ENCODE data around the gene VASP. TPM values are rescaled to one million over a fixed set of nuclear protein-coding genes. Genes with fewer than 3 reads are reported as not detected.

The VASP gene
- total and polyA plus RNA-seq, 2 of the 13 experiments (the other 11 are each of a cell fraction or from before 2014, with no cell fraction given) = 41.8 to 67.1 TPM

GRCh38 chr19:45508417-45508860, 1.2 kb downstream of the VASP start (continued):
- TF ChIP-seq CEBPZ (IDR thresholded peaks at IDR 0.05; ENCODE audit: low read length) (no peak), RNF219 (CRISPR knock-in tag; IDR thresholded peaks at IDR 0.05) (0 out of 2 replicates have a peak, but pooled peaks have one; percentile 40), POLR2G (IDR thresholded peaks at IDR 0.05; ENCODE audit: low read depth, low read length) (0 out of 2 replicates have a peak, but pooled peaks have one; percentile 13), MXD4 (CRISPR knock-in tag; IDR thresholded peaks at IDR 0.05) (no peak), ASH2L (IDR thresholded peaks at IDR 0.05; ENCODE audit: insufficient read length, low read depth, low read length) (no peak), TARDBP (CRISPR knock-in tag; IDR thresholded peaks at IDR 0.05) (no peak), ZC3H13 (CRISPR knock-in tag; IDR thresholded peaks at IDR 0.05) (no peak), ATM (IDR thresholded peaks at IDR 0.05; ENCODE audit: borderline replicate concordance) (no peak), HNRNPUL1 (IDR thresholded peaks at IDR 0.05; ENCODE audit: low read depth, low read length) (no peak), SP4 (CRISPR knock-in tag; IDR thresholded peaks at IDR 0.05) (0 out of 2 replicates have a peak, but pooled peaks have one; percentile 39), HMGA1 (CRISPR knock-in tag; conservative IDR thresholded peaks at IDR 0.05) (no peak), TGIF2 (CRISPR knock-in tag; IDR thresholded peaks at IDR 0.05) (no peak), SYNCRIP (IDR thresholded peaks at IDR 0.05; ENCODE audit: insufficient read depth, low read depth, low read length) (no peak), CBX2 (IDR thresholded peaks at IDR 0.05; ENCODE audit: low read depth, low read length) (no peak), CBX2 (CRISPR knock-in tag; IDR thresholded peaks at IDR 0.05; ENCODE audit: low read depth) (no peak), ZNF281 (CRISPR knock-in tag; IDR thresholded peaks at IDR 0.05; ENCODE audit: borderline replicate concordance) (peak; percentile 74; the same call in 1 of the 2 replicates), ZNF430 (CRISPR knock-in tag; IDR thresholded peaks at IDR 0.05) (peak; percentile 21; the same call in 1 of the 2 replicates), ZNF644 (CRISPR knock-in tag; IDR thresholded peaks at IDR 0.05; ENCODE audit: low read depth) (no peak), HNRNPLL (IDR thresholded peaks at IDR 0.05; ENCODE audit: low read depth, low read length, poor library complexity, severe bottlenecking) (no peak), MAX (IDR thresholded peaks at IDR 0.05) (peak; percentile 27; the same call in 1 of the 2 replicates), ZNF605 (CRISPR knock-in tag; IDR thresholded peaks at IDR 0.05) (peak; percentile 55; the same call in 1 of the 2 replicates)
